Right cardiac atrium (tissue), 5 donors: ENCODE data around the gene MMP26. TPM values are rescaled to one million over a fixed set of nuclear protein-coding genes. Genes with fewer than 3 reads are reported as not detected.
"Not testable (repeated sequence)": the region's sequence is repeated elsewhere in the genome, so short reads cannot be mapped to it uniquely, and the experiment has no call there.

Source experiments
- ATAC-seq, 2 donors: fragments of 200-7000 bp; cut with Tn5 transposase; one replicate each; pipeline versions ENCODE4 v1.8.0 to v1.9.1; 2020; ENCODE audit warnings: moderate library complexity in 2 of 2, mild to moderate bottlenecking in 1 of 2
- DNase-seq, 3 donors: peaks; one replicate each; pipeline ENCODE4 v3.0.0-alpha.2; 2020
- H3K27ac ChIP-seq: one replicate; pipeline ENCODE4 v1.5.1; 2013; ENCODE audit warnings: mild to moderate bottlenecking, low read length, control low read depth, moderate library complexity
- H3K27me3 ChIP-seq: one replicate; pipeline ENCODE4 v1.6.1; 2013; ENCODE audit not compliant: control insufficient read depth, insufficient read depth
- H3K4me1 ChIP-seq: one replicate; pipeline ENCODE4 v1.6.1; 2013; ENCODE audit warnings: low read length; ENCODE audit not compliant: control insufficient read depth, insufficient read depth
- H3K4me3 ChIP-seq: one replicate; pipeline ENCODE4 v1.5.1; 2013; ENCODE audit warnings: low read length, control low read depth
- H3K9me3 ChIP-seq: one replicate; pipeline ENCODE4 v1.6.1; 2013; ENCODE audit warnings: low read length; ENCODE audit not compliant: control insufficient read depth
- WGBS: extraction: QIAGEN DNeasy Blood & Tissue Kit; methylation state at CpG from one replicate; pipeline ENCODE4 v1.1.7; 2013; 5-methylcytosine and 5-hydroxymethylcytosine counted together
- intact Hi-C, 4 donors: fragments of 100-400 bp; cut with DNase I; formaldehyde crosslinking; loops; one replicate each; pipeline versions ENCODE4 v1.11.0 to v1.14.0; 2022 to 2023
- polyA plus RNA-seq: library from polyadenylated mRNA; stranded (reverse); fragments of 200-250 nt; gene quantifications from one replicate; pipeline ENCODE4 v1.2.3, GENCODE V29; 2013
- total RNA-seq, 4 donors: library from RNA; stranded (reverse); fragmentation: NEBNext Ultra II Directional; extraction: Animal tissue kit (Norgen Biotek cat#: 25700); gene quantifications; one replicate each; pipeline ENCODE4 v1.2.1, GENCODE V29; 2021
- donor health status: healthy with polysubstance abuse.
- donor health status: DM: no; HTN: yes; CAD: no.
- donor health status: DM: no; HTN: no; CAD: no.
- donor health status: DM: no; HTN: yes; CAD: no; lungs with severe emphysema.
- donor health status: DM: yes; HTN: yes; CAD: no.

The MMP26 gene
- total and polyA plus RNA-seq, 5 donors, result not detected

- Histone ChIP-seq H3K4me1 (no peaks in the 10 kb centered on the region), H3K27me3 (no peaks in the 10 kb centered on the region), H3K9me3 (no peaks in the 10 kb centered on the region), H3K27ac (no peak overlapping the region), H3K4me3 (no peak overlapping the region)
- 77% methylated on average over 2 of the region's 2 CpGs for WGBS
- ATAC-seq (no peak), DNase-seq (no peak)
- intact Hi-C loops, result no loop called here
These were observed 21.8 kb upstream of the MMP26 start for GRCh38 chr11:4682623-4683419.

- H3K27ac ChIP-seq, result no peak overlapping the region
- no peaks in the 10 kb centered on the region for H3K27me3 ChIP-seq
- no peak for DNase-seq
- H3K9me3 ChIP-seq, result no peaks in the 10 kb centered on the region
- no peaks in the 10 kb centered on the region for H3K4me1 ChIP-seq
- ATAC-seq, result no peak
- no peak overlapping the region for H3K4me3 ChIP-seq
- 76% methylated on average over 3 of the region's 3 CpGs for WGBS
- intact Hi-C loops, result no loop called here
These were observed 19.8 kb upstream of the MMP26 start for GRCh38 chr11:4684631-4685285.

GRCh38 chr11:4695442-4695841 lies 9.1 kb upstream of the MMP26 start:
- H3K9me3 ChIP-seq, result no peaks in the 10 kb centered on the region
- no peak for DNase-seq
- no peak for ATAC-seq
- H3K27me3 ChIP-seq, result no peaks in the 10 kb centered on the region
- no peaks in the 10 kb centered on the region for H3K4me1 ChIP-seq
- intact Hi-C loops, result no loop called here
- no peak overlapping the region for H3K4me3 ChIP-seq
- 33% methylated on average over 1 of the region's 1 CpG for WGBS
- H3K27ac ChIP-seq, result no peak overlapping the region

GRCh38 chr11:4697585-4697984 lies 7.0 kb upstream of the MMP26 start, which contains the start of gene OR51E2:
Gene OR51E2, minus strand, starts transcription at chr11:4697853. Its CDS starts 15,142 bp downstream, at chr11:4682711.
- intact Hi-C loops, result no loop called here
- Histone ChIP-seq H3K4me1 (no peaks in the 10 kb centered on the region), H3K9me3 (no peaks in the 10 kb centered on the region), H3K27me3 (no peaks in the 10 kb centered on the region), H3K4me3 (no peak within 1 kb of the TSS), H3K27ac (no peak within 1 kb of the TSS)
- no peak for DNase-seq
- WGBS, result 69% methylated on average over 3 of the region's 3 CpGs
- ATAC-seq, result no peak

GRCh38 chr11:4699697-4700435 lies 4.7 kb upstream of the MMP26 start:
- no peaks in the 10 kb centered on the region for H3K9me3 ChIP-seq
- 94% methylated on average over 3 of the region's 3 CpGs for WGBS
- no peaks in the 10 kb centered on the region for H3K27me3 ChIP-seq
- H3K4me3 ChIP-seq, result no peak overlapping the region
- H3K4me1 ChIP-seq, result no peaks in the 10 kb centered on the region
- DNase-seq (no peak), ATAC-seq (no peak)
- intact Hi-C loops, result no loop called here
- H3K27ac ChIP-seq, result no peak overlapping the region

GRCh38 chr11:4700436-4700820 lies 4.2 kb upstream of the MMP26 start:
- WGBS, result 73% methylated on average over 1 of the region's 1 CpG
- no peaks in the 10 kb centered on the region for H3K9me3 ChIP-seq
- H3K4me1 ChIP-seq, result no peaks in the 10 kb centered on the region
- DNase-seq (no peak), ATAC-seq (no peak)
- no peak overlapping the region for H3K4me3 ChIP-seq
- intact Hi-C loops, result no loop called here
- H3K27me3 ChIP-seq, result no peaks in the 10 kb centered on the region
- no peak overlapping the region for H3K27ac ChIP-seq

GRCh38 chr11:4704790-4705334 lies 278 bp downstream of the MMP26 start:
- 66% methylated on average over 8 of the region's 8 CpGs for WGBS
- DNase-seq (no peak), ATAC-seq (no peak)
- H3K4me1 ChIP-seq, result no peaks in the 10 kb centered on the region
- intact Hi-C loops, result no loop called here
- no peak overlapping the region for H3K27ac ChIP-seq
- H3K9me3 ChIP-seq, result no peaks in the 10 kb centered on the region
- H3K27me3 ChIP-seq, result no peaks in the 10 kb centered on the region
- no peak overlapping the region for H3K4me3 ChIP-seq

- intact Hi-C loops, result no loop called here
- WGBS, result 74% methylated on average over 1 of the region's 1 CpG
- DNase-seq (no peak), ATAC-seq (no peak)
- Histone ChIP-seq H3K4me1 (no peaks in the 10 kb centered on the region), H3K27ac (no peak overlapping the region), H3K9me3 (no peaks in the 10 kb centered on the region), H3K27me3 (peaks cover 3% of the 10 kb centered on the region), H3K4me3 (no peak overlapping the region)
These were observed 8.7 kb downstream of the MMP26 start for GRCh38 chr11:4713241-4713640.

- DNase-seq, result no peak
- H3K27ac ChIP-seq, result no peak overlapping the region
- no peak for ATAC-seq
- WGBS, result 64% methylated on average over 5 of the region's 5 CpGs
- H3K4me1 ChIP-seq, result no peaks in the 10 kb centered on the region
- peaks cover 3% of the 10 kb centered on the region for H3K27me3 ChIP-seq
- no peaks in the 10 kb centered on the region for H3K9me3 ChIP-seq
- H3K4me3 ChIP-seq, result no peak overlapping the region
- intact Hi-C loops, result no loop called here
These were observed 9.7 kb downstream of the MMP26 start for GRCh38 chr11:4714300-4714699.

- H3K27ac ChIP-seq, H3K4me1 ChIP-seq, H3K27me3 ChIP-seq, intact Hi-C loops, DNase-seq, H3K4me3 ChIP-seq, ATAC-seq, H3K9me3 ChIP-seq: not testable (repeated sequence)
- 89% methylated on average over 33 of the region's 33 CpGs for WGBS
These were observed 18.3 kb downstream of the MMP26 start for GRCh38 chr11:4722616-4723534.
